Breast epithelium (tissue), 3 donors: Measurements from ENCODE around the gene PLPPR1.

ENCODE experiments used
- POLR2A ChIP-seq: fragments of 450-650 bp; IDR thresholded peaks from one replicate; pipeline ENCODE4 v1.6.1; 2016; ENCODE audit warnings: antibody characterized with exemption, mild to moderate bottlenecking, moderate library complexity
- TF ChIP-seq, protein P1 (sequence below), 3 donors: fragments of 450-650 bp; IDR thresholded peaks; one replicate each; pipeline ENCODE4 v1.5.1; 2016 to 2017; ENCODE audit warnings: antibody characterized with exemption in 3 of 3, mild to moderate bottlenecking in 3 of 3, moderate library complexity in 3 of 3

DNA sequence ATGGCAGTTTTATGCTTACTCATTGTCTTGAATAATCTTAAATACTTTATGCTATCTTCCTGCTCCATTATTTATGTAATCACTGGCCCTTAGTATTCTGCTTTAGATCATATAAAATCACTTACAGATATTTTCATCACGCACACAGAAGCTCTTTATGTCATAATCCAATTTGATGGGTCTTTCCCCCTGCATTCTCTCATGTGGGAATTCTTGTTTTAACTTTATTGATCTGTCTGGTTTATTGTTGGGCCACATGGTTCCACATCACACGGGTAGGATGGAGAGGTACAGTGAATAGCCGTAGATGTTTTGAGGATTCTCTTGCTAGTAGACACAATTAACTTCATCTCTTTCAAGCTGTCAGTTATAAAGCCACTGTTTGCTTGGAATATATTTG lies 27.0 kb downstream of the PLPPR1 start:
- TF ChIP-seq, protein P1, sequence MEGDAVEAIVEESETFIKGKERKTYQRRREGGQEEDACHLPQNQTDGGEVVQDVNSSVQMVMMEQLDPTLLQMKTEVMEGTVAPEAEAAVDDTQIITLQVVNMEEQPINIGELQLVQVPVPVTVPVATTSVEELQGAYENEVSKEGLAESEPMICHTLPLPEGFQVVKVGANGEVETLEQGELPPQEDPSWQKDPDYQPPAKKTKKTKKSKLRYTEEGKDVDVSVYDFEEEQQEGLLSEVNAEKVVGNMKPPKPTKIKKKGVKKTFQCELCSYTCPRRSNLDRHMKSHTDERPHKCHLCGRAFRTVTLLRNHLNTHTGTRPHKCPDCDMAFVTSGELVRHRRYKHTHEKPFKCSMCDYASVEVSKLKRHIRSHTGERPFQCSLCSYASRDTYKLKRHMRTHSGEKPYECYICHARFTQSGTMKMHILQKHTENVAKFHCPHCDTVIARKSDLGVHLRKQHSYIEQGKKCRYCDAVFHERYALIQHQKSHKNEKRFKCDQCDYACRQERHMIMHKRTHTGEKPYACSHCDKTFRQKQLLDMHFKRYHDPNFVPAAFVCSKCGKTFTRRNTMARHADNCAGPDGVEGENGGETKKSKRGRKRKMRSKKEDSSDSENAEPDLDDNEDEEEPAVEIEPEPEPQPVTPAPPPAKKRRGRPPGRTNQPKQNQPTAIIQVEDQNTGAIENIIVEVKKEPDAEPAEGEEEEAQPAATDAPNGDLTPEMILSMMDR (IDR thresholded peaks at IDR 0.05), result no peak
- TF ChIP-seq POLR2A, result no peak
